SK-N-MC (cell line): ENCODE measurements around the gene GMPS.

Experiments used
- DNase-seq: peaks from one replicate; pipeline ENCODE4 v3.0.0-alpha.2; 2011; ENCODE audit warnings: low read depth, low spot score
- H3K27ac ChIP-seq: fragments of 200-600 bp; sonication (generic); 2 replicates; pipeline ENCODE4 v1.5.1; 2016; ENCODE audit warnings: mixed run types
- H3K36me3 ChIP-seq: fragments of 200-600 bp; sonication (generic); 2 replicates; pipeline ENCODE4 v1.6.1; 2017; ENCODE audit warnings: antibody characterized with exemption, low read length, mixed read lengths; ENCODE audit not compliant: insufficient read depth
- H3K4me3 ChIP-seq: fragments of 200-600 bp; sonication (generic); 2 replicates; pipeline ENCODE4 v1.5.1; 2016
- H3K9ac ChIP-seq: fragments of 200-600 bp; sonication (generic); 2 replicates; pipeline ENCODE4 v1.8.0; 2017; ENCODE audit warnings: mixed run types, mixed read lengths; ENCODE audit not compliant: insufficient read length
- H3K9me3 ChIP-seq: fragments of 200-600 bp; sonication (generic); 2 replicates; pipeline ENCODE4 v1.6.1; 2017; ENCODE audit warnings: low read depth, mild to moderate bottlenecking, antibody characterized with exemption, low read length, moderate library complexity, mixed read lengths
- EZH2 ChIP-seq: fragments of 200-600 bp; sonication (generic); IDR thresholded peaks from one replicate; pipeline ENCODE4 v1.6.1; 2017; ENCODE audit warnings: antibody characterized with exemption
- FOXP2 ChIP-seq: optimal IDR thresholded peaks from 2 replicates; pipeline ENCODE3; 2011; ENCODE audit warnings: mild to moderate bottlenecking, moderate library complexity; ENCODE audit not compliant: insufficient read depth; ENCODE audit errors: extremely low read length, control extremely low read depth
- POLR2AphosphoS5 ChIP-seq: IDR thresholded peaks from 2 replicates; pipeline ENCODE4 v1.6.1; 2012; ENCODE audit warnings: mild to moderate bottlenecking, low read depth, low read length, borderline replicate concordance

The GMPS gene

DNA sequence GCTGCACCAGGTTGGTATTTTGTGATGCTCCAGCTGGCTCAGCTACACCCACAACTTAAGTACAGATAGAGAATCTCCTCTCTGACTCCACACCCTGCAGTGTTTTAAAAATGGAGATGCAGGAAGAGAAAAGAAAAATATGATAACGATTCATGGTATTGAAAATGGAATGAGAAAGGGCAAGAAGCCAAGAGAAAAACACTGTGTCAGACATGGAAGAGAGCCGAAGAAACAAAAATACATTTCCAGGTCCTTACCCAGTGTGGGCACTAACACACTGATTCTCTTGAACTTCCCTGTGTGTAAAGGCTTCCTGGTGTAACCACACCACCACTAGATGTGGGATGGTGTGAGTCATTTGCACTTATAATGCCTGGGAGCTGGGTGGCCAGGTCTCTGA, 93.1 kb downstream of the GMPS start:
- TF ChIP-seq POLR2AphosphoS5, result no peak
- TF ChIP-seq FOXP2, result no peak
- no peak for TF ChIP-seq EZH2
- H3K4me3 ChIP-seq, result no peak overlapping the region
- DNase-seq, result no peak
- no peaks in the 10 kb centered on the region for H3K9me3 ChIP-seq
- H3K36me3 ChIP-seq, result no peaks in the 10 kb centered on the region; the same call in 1 of the 2 replicates
- H3K9ac ChIP-seq, result no peak overlapping the region
- H3K27ac ChIP-seq, result no peak overlapping the region

DNA sequence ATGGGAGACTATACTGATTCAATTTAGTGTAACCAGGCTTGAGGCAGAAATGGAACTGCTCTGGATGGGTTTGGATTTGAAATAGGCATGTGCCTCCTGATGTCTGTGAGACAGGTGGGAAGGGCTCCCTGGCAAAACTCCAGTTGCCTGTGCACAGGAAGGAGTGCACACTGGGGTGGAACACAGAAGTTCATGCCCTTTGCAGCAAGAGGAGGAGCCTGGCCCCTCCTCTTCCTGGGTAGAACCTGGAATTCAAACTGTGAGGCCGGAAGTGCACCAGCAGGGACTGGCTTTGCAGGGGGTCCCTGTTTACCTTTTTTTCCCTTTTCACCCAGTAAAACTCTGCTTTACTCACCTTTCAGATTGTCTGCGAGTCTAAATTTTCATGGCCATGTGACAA, 99.9 kb downstream of the GMPS start:
- H3K27ac ChIP-seq, result no peak overlapping the region
- DNase-seq, result no peak
- no peak overlapping the region for H3K4me3 ChIP-seq
- no peak overlapping the region for H3K9ac ChIP-seq
- H3K36me3 ChIP-seq, result no peaks in the 10 kb centered on the region; the same call in 1 of the 2 replicates
- TF ChIP-seq POLR2AphosphoS5, result no peak
- TF ChIP-seq EZH2, result no peak
- TF ChIP-seq FOXP2, result no peak
- H3K9me3 ChIP-seq, result no peaks in the 10 kb centered on the region

DNA sequence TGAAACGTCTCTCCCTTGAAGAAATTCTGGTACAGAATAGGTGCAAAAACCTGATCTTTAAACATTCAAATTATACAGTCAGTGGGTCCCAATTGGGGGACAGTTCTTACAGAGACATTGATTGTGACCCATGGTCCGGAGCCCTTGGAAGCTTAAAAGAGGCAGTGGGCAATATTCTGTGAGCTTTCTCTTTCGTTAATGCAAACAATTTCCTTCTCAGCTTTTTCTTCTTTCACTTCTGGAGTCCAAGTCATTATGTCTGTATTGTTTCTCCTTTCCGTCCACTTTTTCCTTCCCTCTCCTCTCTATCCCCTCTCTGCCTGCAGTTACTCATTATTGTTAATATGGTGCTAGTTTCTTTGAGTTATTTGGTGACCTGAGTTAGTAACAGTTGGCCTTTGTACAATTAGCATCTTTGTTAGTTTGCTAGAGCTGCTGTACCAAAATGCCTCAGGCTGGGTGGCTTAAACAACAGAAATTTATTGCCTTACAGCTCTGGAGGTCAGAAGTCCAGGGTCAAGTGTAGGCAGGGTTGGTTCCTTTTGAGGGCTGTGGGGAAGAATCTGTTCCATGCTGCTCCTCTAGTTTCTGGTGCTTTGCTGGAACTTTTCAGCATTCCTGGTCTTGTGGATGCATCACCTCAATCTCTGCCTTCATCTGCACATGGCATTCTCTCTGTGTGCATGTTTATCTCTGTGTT, 102.6 kb downstream of the GMPS start:
- Histone ChIP-seq H3K36me3 (no peaks in the 10 kb centered on the region; the same call in 1 of the 2 replicates), H3K9me3 (no peaks in the 10 kb centered on the region), H3K27ac (no peak overlapping the region), H3K9ac (no peak overlapping the region), H3K4me3 (no peak overlapping the region)
- DNase-seq, result no peak
- TF ChIP-seq POLR2AphosphoS5 (no peak), EZH2 (no peak), FOXP2 (no peak)

DNA sequence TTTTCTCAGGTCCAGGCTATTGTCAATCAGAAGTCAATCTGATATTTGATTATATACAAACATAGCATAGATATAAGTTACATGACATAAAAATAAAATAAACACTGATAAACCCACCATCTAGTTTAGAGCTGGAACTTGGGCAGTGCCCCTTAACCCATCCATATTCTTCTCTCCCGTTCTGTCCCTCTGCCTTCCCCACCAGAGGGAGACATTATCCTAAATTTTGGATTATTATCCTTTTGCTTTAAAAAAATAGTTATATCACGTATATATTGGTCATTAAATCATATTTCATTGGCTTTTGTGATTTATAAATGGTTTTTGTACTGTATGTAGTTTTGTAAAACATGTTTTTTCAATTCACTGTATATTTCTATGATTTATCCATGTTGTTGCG, 107.9 kb downstream of the GMPS start:
- no peak overlapping the region for H3K4me3 ChIP-seq
- H3K27ac ChIP-seq, result no peak overlapping the region
- DNase-seq, result no peak
- H3K9me3 ChIP-seq, result no peaks in the 10 kb centered on the region
- H3K36me3 ChIP-seq, result no peaks in the 10 kb centered on the region
- no peak overlapping the region for H3K9ac ChIP-seq
- TF ChIP-seq EZH2 (no peak), POLR2AphosphoS5 (no peak), FOXP2 (no peak)

DNA sequence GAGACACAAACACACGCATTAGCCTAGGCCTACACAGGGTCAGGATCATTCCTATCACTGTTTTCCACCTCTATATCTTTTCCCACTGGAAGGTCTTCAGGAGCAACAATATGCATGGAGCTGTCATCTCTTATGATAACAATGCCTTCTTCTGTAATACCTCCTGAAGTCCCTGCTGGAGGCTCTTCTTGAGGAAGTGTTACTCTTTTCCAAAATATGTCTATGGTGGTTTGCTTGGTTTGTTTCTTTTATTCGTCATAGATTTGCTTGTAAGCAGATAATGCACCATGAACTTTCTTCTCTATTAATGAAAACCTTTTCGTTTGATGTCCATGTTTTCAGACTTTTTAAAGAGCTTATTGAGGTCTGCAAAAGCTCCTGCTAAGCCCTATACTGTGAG, 109.3 kb downstream of the GMPS start:
- H3K4me3 ChIP-seq, result no peak overlapping the region
- H3K27ac ChIP-seq, result no peak overlapping the region
- no peak for DNase-seq
- no peaks in the 10 kb centered on the region for H3K9me3 ChIP-seq
- H3K36me3 ChIP-seq, result no peaks in the 10 kb centered on the region
- TF ChIP-seq FOXP2 (no peak), POLR2AphosphoS5 (no peak), EZH2 (no peak)
- H3K9ac ChIP-seq, result no peak overlapping the region

DNA sequence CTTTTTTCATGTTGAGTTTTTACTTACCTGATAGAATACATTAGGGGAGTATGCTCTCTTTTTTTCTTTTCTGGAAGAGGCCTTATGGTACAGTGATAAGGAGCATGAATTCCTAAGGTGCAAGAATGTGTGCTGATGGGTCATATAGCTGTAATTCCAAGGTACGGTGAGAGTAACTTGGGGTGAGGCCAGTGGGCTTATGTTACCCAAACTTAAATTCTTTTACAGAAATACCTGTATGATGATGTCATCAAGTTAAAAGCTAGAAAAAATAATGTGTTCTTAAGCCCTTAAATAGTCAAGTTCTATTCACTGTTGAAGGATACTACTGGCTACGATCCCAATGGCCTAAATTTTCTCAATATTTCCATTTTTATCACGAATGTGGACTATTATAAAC, 111.2 kb downstream of the GMPS start:
- TF ChIP-seq POLR2AphosphoS5 (no peak), EZH2 (no peak), FOXP2 (no peak)
- DNase-seq, result no peak
- H3K4me3 ChIP-seq, result no peak overlapping the region
- no peaks in the 10 kb centered on the region for H3K9me3 ChIP-seq
- no peak overlapping the region for H3K27ac ChIP-seq
- H3K9ac ChIP-seq, result no peak overlapping the region
- no peaks in the 10 kb centered on the region for H3K36me3 ChIP-seq

DNA sequence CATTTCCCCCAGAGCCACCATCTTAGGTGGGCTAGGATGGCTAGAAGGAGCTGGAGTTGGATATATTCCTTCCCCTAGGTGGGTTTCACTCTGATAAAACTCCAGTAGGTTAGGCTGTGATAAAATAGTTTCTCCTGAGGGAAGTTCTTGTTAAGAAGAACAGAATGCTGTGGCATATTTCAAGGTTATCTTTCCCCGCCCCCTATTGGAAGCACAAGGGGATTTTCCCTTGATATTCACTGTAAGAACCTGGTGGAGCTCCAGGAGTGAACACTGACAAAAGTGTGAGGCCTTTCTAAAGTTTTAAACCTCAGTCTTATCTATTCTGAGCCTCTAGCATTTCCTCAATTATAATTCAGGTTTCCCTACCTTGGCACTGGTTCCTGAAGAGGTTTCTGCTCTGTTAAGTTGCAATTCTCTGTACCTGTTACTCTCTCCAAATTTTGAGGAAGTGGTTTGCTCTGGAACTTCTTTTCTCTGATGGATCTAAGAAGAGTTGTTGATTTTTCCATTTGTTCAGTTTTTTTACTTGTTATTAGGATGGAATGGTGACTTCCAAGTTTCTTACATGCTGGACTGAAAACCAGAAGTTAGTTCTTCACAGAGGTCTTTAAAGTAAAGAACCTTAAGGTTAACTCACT, 113.5 kb downstream of the GMPS start:
- DNase-seq, result no peak
- Histone ChIP-seq H3K36me3 (no peaks in the 10 kb centered on the region), H3K27ac (no peak overlapping the region), H3K9me3 (no peaks in the 10 kb centered on the region), H3K9ac (no peak overlapping the region), H3K4me3 (no peak overlapping the region)
- TF ChIP-seq POLR2AphosphoS5 (no peak), FOXP2 (no peak), EZH2 (no peak)

DNA sequence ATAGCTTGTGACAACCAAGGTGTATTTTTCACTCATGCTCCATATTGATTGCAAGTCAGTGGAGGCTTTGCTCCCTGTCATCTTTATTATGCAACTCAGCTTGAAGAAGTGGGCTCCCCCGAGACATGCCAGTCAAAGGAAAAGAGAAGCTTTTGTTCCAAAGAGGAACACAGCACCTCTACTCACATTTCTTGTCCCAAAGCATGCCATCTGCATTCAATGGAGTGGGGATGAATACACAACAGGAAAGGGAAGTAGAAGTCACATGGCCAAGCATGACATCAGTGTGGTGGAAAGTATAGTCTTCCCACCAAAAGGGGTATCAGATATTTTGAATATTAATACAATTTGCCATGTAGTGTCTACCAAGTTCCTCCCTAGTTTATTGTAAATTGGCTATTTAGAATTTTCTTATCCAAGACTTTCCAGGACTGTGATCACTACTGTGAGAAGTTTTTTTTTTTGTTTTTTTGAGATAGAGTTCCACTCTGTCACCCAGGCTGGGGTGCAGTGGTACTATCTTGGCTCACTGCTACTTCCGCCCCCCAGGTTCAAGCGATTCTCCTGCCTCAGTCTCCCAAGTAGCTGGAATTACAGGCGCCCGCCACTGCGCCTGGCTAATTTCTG, 114.5 kb downstream of the GMPS start:
- H3K4me3 ChIP-seq, result no peak overlapping the region
- no peaks in the 10 kb centered on the region for H3K9me3 ChIP-seq
- DNase-seq, result no peak
- no peak overlapping the region for H3K9ac ChIP-seq
- TF ChIP-seq FOXP2 (no peak), EZH2 (no peak), POLR2AphosphoS5 (no peak)
- no peaks in the 10 kb centered on the region for H3K36me3 ChIP-seq
- no peak overlapping the region for H3K27ac ChIP-seq
